Dermis lymphatic vessel endothelial cell (primary cell): ENCODE data around the gene CD300A. TPM values are rescaled to one million over a fixed set of nuclear protein-coding genes. Genes with fewer than 3 reads are reported as not detected.

Experiments used
- total RNA-seq: library from RNA; depleted of rRNA; stranded (reverse); fragments of >200 nt; gene quantifications from 2 replicates; pipeline ENCODE4 v1.2.1, GENCODE V29; 2014

CD300A gene
- total RNA-seq: not detected in 2 replicates

GRCh38 chr17:74466111-74466827 lies at the start of gene CD300A:
Gene CD300A (plus strand): TSS chr17:74466634. CDS start chr17:74466704, 70 bp downstream.

GRCh38 chr17:74431568-74432423 lies 34.6 kb upstream of the CD300A start, which contains the start of gene GPRC5C:
Gene GPRC5C (plus strand): TSS chr17:74432088. CDS start chr17:74439777, 7,689 bp downstream.

GRCh38 chr17:74531231-74531761 lies 64.9 kb downstream of the CD300A start, which contains the start of gene CD300LB:
Gene CD300LB (minus strand): TSS chr17:74531475. CDS start chr17:74531350, 125 bp downstream.

Other genes starting within 250 kb of the CD300A start
- not detected in 2 replicates for gene DNAI2, start 192.4 kb upstream of the CD300A start, total RNA-seq
- 0.09 and 0.11 TPM in 2 replicates for gene KIF19, start 140.4 kb upstream of the CD300A start, total RNA-seq
- not detected in 2 replicates for gene BTBD17, start 104.8 kb upstream of the CD300A start, total RNA-seq
- not detected in 2 replicates for gene GPR142, start 99.1 kb upstream of the CD300A start, total RNA-seq
- 3.9 and 14.3 TPM in 2 replicates for gene GPRC5C, start 34.5 kb upstream of the CD300A start, total RNA-seq
- not detected in 2 replicates for gene CD300LB, start 64.8 kb downstream of the CD300A start, total RNA-seq
- gene CD300C, start 79.5 kb downstream of the CD300A start, total RNA-seq: not detected in 2 replicates
- not detected in 2 replicates for gene CD300H, start 100.9 kb downstream of the CD300A start, total RNA-seq
- gene CD300LD, start 125.6 kb downstream of the CD300A start, total RNA-seq: not detected in 2 replicates
- not detected in 2 replicates for gene CD300E, start 157.1 kb downstream of the CD300A start, total RNA-seq
- gene CD300LF, start 246.3 kb downstream of the CD300A start, total RNA-seq: not detected in 2 replicates